Type B pancreatic cell (in vitro differentiated cells): ENCODE measurements around the gene HEBP2. TPM values are rescaled to one million over a fixed set of nuclear protein-coding genes. Genes with fewer than 3 reads are reported as not detected.

ENCODE experiments used
- DNase-seq: peaks from one replicate; pipeline ENCODE4 v3.0.0; 2021; ENCODE audit warnings: mixed read lengths; ENCODE audit not compliant: unreplicated experiment; ENCODE audit errors: extremely low spot score
- H3K27ac Mint-ChIP-seq: 2 replicates; pipeline ENCODE4 v1.8.0; 2021; ENCODE audit warnings: mild to moderate bottlenecking, mixed read lengths
- H3K27me3 Mint-ChIP-seq: 2 replicates; pipeline ENCODE4 v1.8.0; 2021; ENCODE audit warnings: mixed read lengths
- H3K36me3 Mint-ChIP-seq: 2 replicates; pipeline ENCODE4 v1.8.0; 2021; ENCODE audit warnings: mixed read lengths
- H3K4me1 Mint-ChIP-seq: one replicate; pipeline ENCODE4 v1.8.0; 2021; ENCODE audit warnings: mixed read lengths; ENCODE audit not compliant: unreplicated experiment
- H3K4me3 Mint-ChIP-seq: 2 replicates; pipeline ENCODE4 v1.8.0; 2021; ENCODE audit warnings: mild to moderate bottlenecking, mixed read lengths
- H3K9me3 Mint-ChIP-seq: 2 replicates; pipeline ENCODE4 v1.8.0; 2021; ENCODE audit warnings: mixed read lengths
- CTCF ChIP-seq: fragments of 200-600 bp; sonication (generic); conservative IDR thresholded peaks from 2 replicates; pipeline ENCODE4 v1.5.0; 2021; ENCODE audit warnings: antibody characterized with exemption, mild to moderate bottlenecking
- total RNA-seq: library from RNA; stranded (reverse); gene quantifications from 2 replicates; pipeline ENCODE4 v1.2.1, GENCODE V29; 2021; ENCODE audit warnings: low replicate concordance

HEBP2 gene
- total RNA-seq, 1 donor from 2014 or later, result 68.9 TPM

- no peak overlapping the region for H3K27ac Mint-ChIP-seq
- no peak for DNase-seq
- peaks cover 8% of the 10 kb centered on the region for H3K4me1 Mint-ChIP-seq
- no peaks in the 10 kb centered on the region for H3K9me3 Mint-ChIP-seq
- no peak overlapping the region for H3K4me3 Mint-ChIP-seq
- no peak for TF ChIP-seq CTCF
- H3K36me3 Mint-ChIP-seq, result peaks cover 9% of the 10 kb centered on the region
- no peaks in the 10 kb centered on the region for H3K27me3 Mint-ChIP-seq
These were observed 27.4 kb downstream of the HEBP2 start for GRCh38 chr6:138431256-138432062.

GRCh38 chr6:138432063-138432356 lies 28.0 kb downstream of the HEBP2 start:
- Mint-ChIP-seq H3K27me3 (no peaks in the 10 kb centered on the region), H3K4me1 (peaks cover 8% of the 10 kb centered on the region), H3K27ac (no peak overlapping the region), H3K36me3 (peaks cover 9% of the 10 kb centered on the region), H3K4me3 (no peak overlapping the region), H3K9me3 (no peaks in the 10 kb centered on the region)
- TF ChIP-seq CTCF, result no peak
- DNase-seq, result no peak

- H3K36me3 Mint-ChIP-seq, result peaks cover 9% of the 10 kb centered on the region
- TF ChIP-seq CTCF, result no peak
- no peaks in the 10 kb centered on the region for H3K27me3 Mint-ChIP-seq
- peaks cover 8% of the 10 kb centered on the region for H3K4me1 Mint-ChIP-seq
- H3K9me3 Mint-ChIP-seq, result no peaks in the 10 kb centered on the region
- H3K27ac Mint-ChIP-seq, result no peak overlapping the region
- no peak for DNase-seq
- no peak overlapping the region for H3K4me3 Mint-ChIP-seq
These were observed 30.1 kb downstream of the HEBP2 start for GRCh38 chr6:138434096-138434495.

- no peak overlapping the region for H3K27ac Mint-ChIP-seq
- H3K27me3 Mint-ChIP-seq, result no peaks in the 10 kb centered on the region
- DNase-seq, result no peak
- TF ChIP-seq CTCF, result no peak
- peaks cover 6% of the 10 kb centered on the region for H3K36me3 Mint-ChIP-seq
- H3K4me1 Mint-ChIP-seq, result no peaks in the 10 kb centered on the region
- H3K4me3 Mint-ChIP-seq, result no peak overlapping the region
- H3K9me3 Mint-ChIP-seq, result no peaks in the 10 kb centered on the region
These were observed 30.9 kb downstream of the HEBP2 start for GRCh38 chr6:138434925-138435324.

- H3K27me3 Mint-ChIP-seq, result no peaks in the 10 kb centered on the region
These were observed 35.5 kb downstream of the HEBP2 start for GRCh38 chr6:138439546-138439945.

More at GRCh38 chr6:138439546-138439945, 35.5 kb downstream of the HEBP2 start:
- no peaks in the 10 kb centered on the region for H3K4me1 Mint-ChIP-seq
- no peaks in the 10 kb centered on the region for H3K9me3 Mint-ChIP-seq
- no peak overlapping the region for H3K4me3 Mint-ChIP-seq
- TF ChIP-seq CTCF, result no peak
- no peak for DNase-seq
- peaks cover 25% of the 10 kb centered on the region for H3K36me3 Mint-ChIP-seq
- no peak overlapping the region for H3K27ac Mint-ChIP-seq
